Retinal pigment epithelial cell (primary cell): Measurements from ENCODE around the gene CTXND1.
A peak's percentile ranks its signal among the peaks of the same experiment; 100 is the strongest.

Experiments
- DNase-seq: peaks from one replicate; pipeline ENCODE4 v3.0.0-alpha.2; 2010; ENCODE audit warnings: low read depth
- H3K4me3 ChIP-seq: 2 replicates; pipeline ENCODE4 v1.5.1; 2011; ENCODE audit warnings: mild to moderate bottlenecking, low read length, control low read depth, moderate library complexity
- CTCF ChIP-seq: conservative IDR thresholded peaks from 2 replicates; pipeline ENCODE4 v1.5.1; 2011; ENCODE audit warnings: low read depth, low read length, control low read depth, inconsistent platforms

The CTXND1 gene

GRCh38 chr15:80177156-80177555, 74.9 kb downstream of the CTXND1 start:
- no peak overlapping the region for H3K4me3 ChIP-seq
- TF ChIP-seq CTCF, result no peak
- no peak for DNase-seq

- TF ChIP-seq CTCF, result no peak
- DNase-seq, result no peak
- H3K4me3 ChIP-seq, result no peak overlapping the region
Observed at GRCh38 chr15:80176443-80176842, 75.6 kb downstream of the CTXND1 start.

- TF ChIP-seq CTCF, result no peak
- no peak overlapping the region for H3K4me3 ChIP-seq
- DNase-seq, result no peak
Observed at GRCh38 chr15:80175436-80175835, 76.6 kb downstream of the CTXND1 start.

- peak; percentile 43 for DNase-seq
Observed at GRCh38 chr15:80174017-80174746, 77.8 kb downstream of the CTXND1 start.

GRCh38 chr15:80173022-80173759, 78.8 kb downstream of the CTXND1 start:
- H3K4me3 ChIP-seq, result no peak overlapping the region
- peak; percentile 78 for TF ChIP-seq CTCF
- no peak for DNase-seq

More at GRCh38 chr15:80174017-80174746, 77.8 kb downstream of the CTXND1 start:
- no peak for TF ChIP-seq CTCF
- H3K4me3 ChIP-seq, result no peak overlapping the region

GRCh38 chr15:80172401-80172800, 79.6 kb downstream of the CTXND1 start:
- no peak overlapping the region for H3K4me3 ChIP-seq
- no peak for DNase-seq
- TF ChIP-seq CTCF, result no peak

GRCh38 chr15:80171787-80172186, 80.2 kb downstream of the CTXND1 start:
- no peak overlapping the region for H3K4me3 ChIP-seq
- DNase-seq, result no peak
- no peak for TF ChIP-seq CTCF
